GM12878 (cell line): Measurements from ENCODE around the gene ARL15.

Source experiments
- BACH1 ChIP-seq: fragments of 450-650 bp; IDR thresholded peaks from 2 replicates; pipeline ENCODE4 v1.6.1; 2017; ENCODE audit warnings: mild to moderate bottlenecking, borderline replicate concordance
- CREB1 ChIP-seq: IDR thresholded peaks from 2 replicates; pipeline ENCODE4 v1.6.1; 2012; ENCODE audit warnings: low read depth, mild to moderate bottlenecking, inconsistent platforms
- CTCF ChIP-seq, 3 experiments: IDR thresholded peaks in 2 of 3; conservative IDR thresholded peaks in 1 of 3; 2 replicates each; pipeline ENCODE4 v1.5.1; 2011; ENCODE audit warnings: low read depth in 3 of 3, low read length in 3 of 3, mild to moderate bottlenecking in 3 of 3, control low read depth in 2 of 3, moderate library complexity in 2 of 3, inconsistent platforms in 1 of 3, mixed read lengths in 1 of 3; ENCODE audit not compliant: control insufficient read depth in 2 of 3, insufficient read depth in 1 of 3; ENCODE audit errors: extremely low read depth in 1 of 3
- EP300 ChIP-seq, 2 experiments: fragments of 150-350 bp in 1 of 2; IDR thresholded peaks; 2 replicates each; pipeline ENCODE4 v1.6.1; 2011 to 2012; ENCODE audit warnings: low read depth in 2 of 2, low read length in 2 of 2, borderline replicate concordance in 1 of 2, improper control_type of control experiment in 1 of 2, inconsistent platforms in 1 of 2; ENCODE audit not compliant: control insufficient read depth in 1 of 2
- EZH2 ChIP-seq: IDR thresholded peaks from 2 replicates; pipeline ENCODE4 v1.6.1; 2012; ENCODE audit warnings: low read depth, mild to moderate bottlenecking, control low read depth, inconsistent platforms, low read length, borderline replicate concordance; ENCODE audit not compliant: control insufficient read depth
- GABPA ChIP-seq: IDR thresholded peaks from 2 replicates; pipeline ENCODE4 v1.6.1; 2014; ENCODE audit warnings: antibody characterized with exemption, low read depth, mild to moderate bottlenecking, inconsistent platforms
- IKZF1 ChIP-seq: fragments of 450-650 bp; conservative IDR thresholded peaks from 2 replicates; pipeline ENCODE4 v1.6.1; 2017; ENCODE audit warnings: antibody characterized with exemption, mild to moderate bottlenecking
- KLF5 ChIP-seq: fragments of 450-650 bp; IDR thresholded peaks from 2 replicates; pipeline ENCODE4 v1.6.1; 2014; ENCODE audit warnings: mild to moderate bottlenecking; ENCODE audit not compliant: partially characterized antibody
- NRF1 ChIP-seq: conservative IDR thresholded peaks from 2 replicates; pipeline ENCODE4 v1.6.1; 2011; ENCODE audit warnings: mild to moderate bottlenecking, low read depth, low read length, improper control_type of control experiment
- POLR2AphosphoS5 ChIP-seq: IDR thresholded peaks from 2 replicates; pipeline ENCODE4 v1.6.1; 2011; ENCODE audit warnings: mild to moderate bottlenecking, low read length, inconsistent platforms
- RAD21 ChIP-seq: IDR thresholded peaks from 2 replicates; pipeline ENCODE4 v1.6.1; 2011; ENCODE audit warnings: mild to moderate bottlenecking, low read depth, low read length, moderate library complexity; ENCODE audit not compliant: insufficient read depth
- SMAD1 ChIP-seq: fragments of 450-650 bp; IDR thresholded peaks from 2 replicates; pipeline ENCODE4 v1.6.1; 2018; ENCODE audit warnings: mild to moderate bottlenecking, low read depth; ENCODE audit not compliant: partially characterized antibody
- TBL1XR1 ChIP-seq: IDR thresholded peaks from 2 replicates; pipeline ENCODE4 v1.6.1; 2012; ENCODE audit warnings: low read depth, low read length, improper control_type of control experiment
- TF ChIP-seq, protein P1 (sequence below): fragments of 450-650 bp; IDR thresholded peaks from 2 replicates; pipeline ENCODE4 v1.6.1; 2017; ENCODE audit warnings: low read depth, mild to moderate bottlenecking, moderate library complexity

GRCh38 chr5:54341971-54342370 lies 31.6 kb upstream of the ARL15 start:
- no peak for TF ChIP-seq CTCF (IDR thresholded peaks at IDR 0.05 in 2 of 3, conservative IDR thresholded peaks at IDR 0.05 in 1 of 3; ENCODE audit: control insufficient read depth in 2 of 3, extremely low read depth in 1 of 3, insufficient read depth in 1 of 3, low read depth in 3 of 3, low read length in 3 of 3)
- no peak for TF ChIP-seq EP300 (IDR thresholded peaks at IDR 0.05; ENCODE audit: borderline replicate concordance in 1 of 2, control insufficient read depth in 1 of 2, low read depth in 2 of 2, low read length in 2 of 2)
- TF ChIP-seq, protein P1, sequence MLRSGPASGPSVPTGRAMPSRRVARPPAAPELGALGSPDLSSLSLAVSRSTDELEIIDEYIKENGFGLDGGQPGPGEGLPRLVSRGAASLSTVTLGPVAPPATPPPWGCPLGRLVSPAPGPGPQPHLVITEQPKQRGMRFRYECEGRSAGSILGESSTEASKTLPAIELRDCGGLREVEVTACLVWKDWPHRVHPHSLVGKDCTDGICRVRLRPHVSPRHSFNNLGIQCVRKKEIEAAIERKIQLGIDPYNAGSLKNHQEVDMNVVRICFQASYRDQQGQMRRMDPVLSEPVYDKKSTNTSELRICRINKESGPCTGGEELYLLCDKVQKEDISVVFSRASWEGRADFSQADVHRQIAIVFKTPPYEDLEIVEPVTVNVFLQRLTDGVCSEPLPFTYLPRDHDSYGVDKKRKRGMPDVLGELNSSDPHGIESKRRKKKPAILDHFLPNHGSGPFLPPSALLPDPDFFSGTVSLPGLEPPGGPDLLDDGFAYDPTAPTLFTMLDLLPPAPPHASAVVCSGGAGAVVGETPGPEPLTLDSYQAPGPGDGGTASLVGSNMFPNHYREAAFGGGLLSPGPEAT: no peak
- TF ChIP-seq NRF1: no peak
- no peak for TF ChIP-seq GABPA
- TF ChIP-seq BACH1: no peak
- TF ChIP-seq POLR2AphosphoS5: no peak
- TF ChIP-seq RAD21: no peak
- no peak for TF ChIP-seq IKZF1
- no peak for TF ChIP-seq EZH2
- no peak for TF ChIP-seq SMAD1
- TF ChIP-seq TBL1XR1: no peak
- no peak for TF ChIP-seq KLF5
- TF ChIP-seq CREB1: no peak
